ENCODE results near the gene NDUFC1.

- TF ChIP-seq CTCF (IDR thresholded peaks at IDR 0.05; ENCODE audit: poor library complexity) (no peak), EZH2 (IDR thresholded peaks at IDR 0.05; ENCODE audit: borderline replicate concordance) (no peak), EZH2phosphoT487 (IDR thresholded peaks at IDR 0.05; ENCODE audit: low read depth, severe bottlenecking, unreplicated experiment) (no peak)
These were observed 15.4 kb upstream of the NDUFC1 start for GRCh38 chr4:139317635-139318034.

All from hepatocyte (in vitro differentiated cells).